Keratinocyte (primary cell): ENCODE results near the gene GGTLC2. TPM values are rescaled to one million over a fixed set of nuclear protein-coding genes. Genes with fewer than 3 reads are reported as not detected.

Source experiments
- DNase-seq: peaks from one replicate; pipeline ENCODE4 v3.0.0-alpha.2; 2011; ENCODE audit warnings: low read depth, missing footprints, low spot score
- FAIRE-seq: peaks from 2 replicates; lab custom pipeline; 2011; peaks lifted over from hg19 to GRCh38; lab: Jason Lieb, UNC
- H2AFZ ChIP-seq: 2 replicates; pipeline ENCODE4 v1.6.0; 2012; ENCODE audit warnings: low read length, control low read depth, inconsistent platforms; ENCODE audit not compliant: control insufficient read depth
- H3K27ac ChIP-seq: 2 replicates; pipeline ENCODE4 v1.5.1; 2011; ENCODE audit warnings: low read length; ENCODE audit not compliant: control insufficient read depth, insufficient read depth
- H3K27me3 ChIP-seq: 3 replicates; pipeline ENCODE4 v1.6.0; 2011; ENCODE audit warnings: low read length; ENCODE audit not compliant: control insufficient read depth, insufficient read depth; ENCODE audit errors: extremely low read depth
- H3K36me3 ChIP-seq, 2 experiments: 2 replicates in 1 of 2; 3 replicates in 1 of 2; pipeline ENCODE4 v1.5.1; 2011; ENCODE audit warnings: low read length in 2 of 2, mild to moderate bottlenecking in 1 of 2; ENCODE audit not compliant: control insufficient read depth in 2 of 2, insufficient read depth in 2 of 2; ENCODE audit errors: extremely low read depth in 1 of 2
- H3K4me1 ChIP-seq: 3 replicates; pipeline ENCODE4 v1.5.1; 2011; ENCODE audit warnings: low read length; ENCODE audit not compliant: control insufficient read depth, insufficient read depth; ENCODE audit errors: extremely low read depth
- H3K4me2 ChIP-seq: 3 replicates; pipeline ENCODE4 v1.6.0; 2011; ENCODE audit warnings: low read depth, low read length; ENCODE audit not compliant: control insufficient read depth, insufficient read depth; ENCODE audit errors: extremely low read depth
- H3K4me3 ChIP-seq, 3 experiments: fragments of 200-600 bp in 1 of 3; sonication (generic) in 1 of 3; 2 replicates in 2 of 3; 3 replicates in 1 of 3; pipeline ENCODE4 v1.5.1; 2011 to 2016; ENCODE audit warnings: low read length in 3 of 3, mild to moderate bottlenecking in 3 of 3, control low read depth in 2 of 3, inconsistent platforms in 1 of 3, low read depth in 1 of 3, mixed read lengths in 1 of 3, mixed run types in 1 of 3, moderate library complexity in 1 of 3; ENCODE audit not compliant: control insufficient read depth in 2 of 3, insufficient read depth in 2 of 3; ENCODE audit errors: extremely low read depth in 1 of 3
- H3K79me2 ChIP-seq: 2 replicates; pipeline ENCODE4 v1.6.0; 2012; ENCODE audit warnings: low read length; ENCODE audit not compliant: control insufficient read depth, insufficient read depth
- H3K9ac ChIP-seq: 3 replicates; pipeline ENCODE4 v1.6.0; 2011; ENCODE audit warnings: low read length; ENCODE audit not compliant: control insufficient read depth, insufficient read depth; ENCODE audit errors: extremely low read depth
- H3K9me1 ChIP-seq: 3 replicates; pipeline ENCODE4 v1.6.0; 2011; ENCODE audit warnings: low read length; ENCODE audit not compliant: control insufficient read depth, insufficient read depth; ENCODE audit errors: extremely low read depth
- H3K9me3 ChIP-seq: 2 replicates; pipeline ENCODE4 v1.5.1; 2012; ENCODE audit warnings: low read depth, low read length; ENCODE audit not compliant: control insufficient read depth
- H4K20me1 ChIP-seq: 3 replicates; pipeline ENCODE4 v1.6.0; 2011; ENCODE audit warnings: low read length; ENCODE audit not compliant: control insufficient read depth, insufficient read depth; ENCODE audit errors: extremely low read depth
- CTCF ChIP-seq, 3 experiments: IDR thresholded peaks in 1 of 3; conservative IDR thresholded peaks in 1 of 3; optimal IDR thresholded peaks in 1 of 3; 2 replicates in 2 of 3; 3 replicates in 1 of 3; pipeline versions ENCODE3 to v1.5.1; 2011; ENCODE audit warnings: low read length in 3 of 3, mild to moderate bottlenecking in 3 of 3, moderate library complexity in 2 of 3, control low read depth in 1 of 3, inconsistent platforms in 1 of 3; ENCODE audit not compliant: insufficient read depth in 2 of 3; ENCODE audit errors: extremely low read depth in 1 of 3
- EZH2 ChIP-seq: IDR thresholded peaks from one replicate; pipeline ENCODE4 v1.6.1; 2012; ENCODE audit warnings: inconsistent platforms, mild to moderate bottlenecking, low read length, moderate library complexity
- dilution Hi-C: fragments of 300-500 bp; cut with MboI; formaldehyde crosslinking; loops from one replicate; pipeline ENCODE4 v1.7.0; 2020; ENCODE audit warnings: low sequenced_read_pairs; ENCODE audit not compliant: extremely low pct_ligation_motif_present
- polyA plus RNA-seq, 5 experiments: library from polyadenylated mRNA; depleted of rRNA in 3 of 5; stranded (reverse) in 3 of 5; stranded (forward) in 1 of 5; unstranded in 1 of 5; fragments of >200 nt; gene quantifications; 1 replicate in 1 of 5; 2 replicates in 3 of 5; 3 replicates in 1 of 5; pipeline versions ENCODE4 v1.2.1 to v1.2.3, GENCODE V29; 2011 to 2012; ENCODE audit warnings: missing spikeins in 2 of 5, low read depth in 1 of 5, low replicate concordance in 1 of 5

The GGTLC2 gene
- polyA plus RNA-seq, 1 donor (not counting 4 experiments of a cell fraction or from before 2014, with no cell fraction given): not detected

- Histone ChIP-seq H3K79me2 (no peaks in the 10 kb centered on the region), H3K9me1 (no peaks in the 10 kb centered on the region), H2AFZ (no peak overlapping the region), H3K27ac (no peak overlapping the region), H3K9me3 (no peaks in the 10 kb centered on the region), H3K4me1 (no peaks in the 10 kb centered on the region), H4K20me1 (no peaks in the 10 kb centered on the region), H3K27me3 (no peaks in the 10 kb centered on the region), H3K9ac (no peak overlapping the region), H3K36me3 (no peaks in the 10 kb centered on the region), H3K4me3 (no peak overlapping the region), H3K4me2 (no peak overlapping the region)
- no peak for DNase-seq
- no peak for FAIRE-seq
- no peak for TF ChIP-seq CTCF (optimal IDR thresholded peaks at IDR 0.05 in 1 of 3, IDR thresholded peaks at IDR 0.05 in 1 of 3, conservative IDR thresholded peaks at IDR 0.05 in 1 of 3; ENCODE audit: extremely low read depth in 1 of 3, insufficient read depth in 2 of 3, low read length in 3 of 3)
- TF ChIP-seq EZH2: no peak
- dilution Hi-C loops: no loop called here
Measured at GRCh38 chr22:22674467-22674866, 30.1 kb downstream of the GGTLC2 start.

- Histone ChIP-seq H3K4me1 (no peaks in the 10 kb centered on the region), H3K9me1 (no peaks in the 10 kb centered on the region), H3K9ac (no peak overlapping the region), H3K27ac (no peak overlapping the region), H3K4me2 (no peak overlapping the region), H3K79me2 (no peaks in the 10 kb centered on the region), H2AFZ (no peak overlapping the region), H3K27me3 (no peaks in the 10 kb centered on the region), H3K9me3 (no peaks in the 10 kb centered on the region), H4K20me1 (no peaks in the 10 kb centered on the region), H3K4me3 (no peak overlapping the region), H3K36me3 (no peaks in the 10 kb centered on the region)
- dilution Hi-C loops: no loop called here
- FAIRE-seq: no peak
- DNase-seq: no peak
- TF ChIP-seq EZH2 (no peak), CTCF (optimal IDR thresholded peaks at IDR 0.05 in 1 of 3, IDR thresholded peaks at IDR 0.05 in 1 of 3, conservative IDR thresholded peaks at IDR 0.05 in 1 of 3; ENCODE audit: extremely low read depth in 1 of 3, insufficient read depth in 2 of 3, low read length in 3 of 3) (no peak)
Measured at GRCh38 chr22:22678970-22679369, 34.6 kb downstream of the GGTLC2 start.
